Esophagus muscularis mucosa (tissue), 4 donors: ENCODE data around the gene HYDIN. TPM values are rescaled to one million over a fixed set of nuclear protein-coding genes. Genes with fewer than 3 reads are reported as not detected.

Experiments used
- DNase-seq: peaks from one replicate; pipeline ENCODE4 v3.0.0-alpha.2; 2017; ENCODE audit errors: extremely low spot score
- H3K27ac ChIP-seq, 4 donors: fragments of 200-600 bp; sonication (generic); replicated peaks in 1 of 4; 1 replicate in 3 of 4; 2 replicates in 1 of 4; pipeline ENCODE4 v1.5.1; 2016 to 2019; ENCODE audit warnings: mild to moderate bottlenecking in 1 of 4
- H3K27me3 ChIP-seq, 4 donors: fragments of 200-600 bp; sonication (generic); one replicate each; pipeline versions ENCODE4 v1.5.1 to v1.6.0; 2016 to 2019
- H3K36me3 ChIP-seq, 4 donors: fragments of 200-600 bp; sonication (generic); one replicate each; pipeline ENCODE4 v1.5.1; 2016 to 2019
- H3K4me1 ChIP-seq, 4 donors: fragments of 200-600 bp; sonication (generic); one replicate each; pipeline ENCODE4 v1.5.1; 2016 to 2019
- H3K4me3 ChIP-seq, 4 donors: fragments of 200-600 bp; sonication (generic); 1 replicate in 2 of 4; 2 replicates in 2 of 4; pipeline ENCODE4 v1.5.1; 2016 to 2019; ENCODE audit warnings: mild to moderate bottlenecking in 4 of 4, moderate library complexity in 1 of 4
- H3K9me3 ChIP-seq, 4 donors: fragments of 200-600 bp; sonication (generic); 1 replicate in 3 of 4; 2 replicates in 1 of 4; pipeline ENCODE4 v1.5.1; 2016 to 2019
- CTCF ChIP-seq, 3 experiments: fragments of 200-600 bp in 2 of 3; fragments of 450-650 bp in 1 of 3; sonication (generic) in 2 of 3; IDR thresholded peaks; one replicate each; pipeline ENCODE4 v1.5.1; 2017 to 2019; ENCODE audit warnings: antibody characterized with exemption in 3 of 3, mild to moderate bottlenecking in 2 of 3, moderate library complexity in 1 of 3
- EP300 ChIP-seq: sonication (generic); formaldehyde crosslinking; IDR thresholded peaks from one replicate; pipeline ENCODE4 v1.6.1; 2017; ENCODE audit warnings: antibody characterized with exemption
- POLR2A ChIP-seq: fragments of 450-650 bp; IDR thresholded peaks from one replicate; pipeline ENCODE4 v1.6.1; 2017; ENCODE audit warnings: antibody characterized with exemption, moderate library complexity, mild to moderate bottlenecking, low read depth
- POLR2AphosphoS5 ChIP-seq, 2 donors: sonication (generic); formaldehyde crosslinking; IDR thresholded peaks; one replicate each; pipeline ENCODE4 v1.6.1; 2017; ENCODE audit warnings: antibody characterized with exemption in 2 of 2
- WGBS: methylation state at CpG from one replicate; pipeline ENCODE4 v1.1.5; 2018; 5-methylcytosine and 5-hydroxymethylcytosine counted together
- intact Hi-C: fragments of 100-400 bp; cut with DNase I; formaldehyde crosslinking; loops from one replicate; pipeline ENCODE4 v1.15.1; 2023
- total RNA-seq, 4 donors: library from RNA; depleted of rRNA; stranded (reverse); fragments of >200 nt; gene quantifications; one replicate each; pipeline versions ENCODE4 v1.1.0 to v1.2.1, GENCODE V29; 2016

HYDIN gene
- total RNA-seq, 4 donors from 2014 or later, result 0.32 to 2.6 (median 1.5) TPM

GRCh38 chr16:71229344-71229743 is 1.2 kb downstream of the HYDIN start:
- Histone ChIP-seq H3K9me3 (peaks cover 0 to 39% (median 12%) of the 10 kb centered on the region in 4 donors), H3K27me3 (peaks cover 0 to 26% (median 6%) of the 10 kb centered on the region in 4 donors), H3K4me1 (no peaks in the 10 kb centered on the region), H3K36me3 (no peaks in the 10 kb centered on the region), H3K4me3 (no peak overlapping the region), H3K27ac (no peak overlapping the region)
- 100% methylated on average over 1 of the region's 1 CpG for WGBS
- DNase-seq, result no peak
- intact Hi-C loops, result no loop called here
- TF ChIP-seq POLR2A (no peak), EP300 (no peak), POLR2AphosphoS5 (IDR thresholded peaks at IDR 0.05) (no peak), CTCF (IDR thresholded peaks at IDR 0.05) (no peak)

- TF ChIP-seq POLR2A, result no peak
- TF ChIP-seq CTCF (IDR thresholded peaks at IDR 0.05), result no peak
- no peak for TF ChIP-seq POLR2AphosphoS5 (IDR thresholded peaks at IDR 0.05)
- no peak for TF ChIP-seq EP300
- intact Hi-C loops, result no loop called here
- WGBS, result 70% methylated on average over 5 of the region's 5 CpGs
- Histone ChIP-seq H3K4me1 (no peaks in the 10 kb centered on the region), H3K27ac (no peak overlapping the region), H3K9me3 (peaks cover 0 to 41% (median 13%) of the 10 kb centered on the region in 4 donors), H3K27me3 (peaks cover 0 to 19% (median 6%) of the 10 kb centered on the region in 4 donors), H3K4me3 (no peak overlapping the region), H3K36me3 (no peaks in the 10 kb centered on the region)
- no peak for DNase-seq
Observed at GRCh38 chr16:71226229-71227141, 4.0 kb downstream of the HYDIN start.

- TF ChIP-seq EP300, result no peak
- no peak for TF ChIP-seq POLR2A
- no peak for TF ChIP-seq CTCF (IDR thresholded peaks at IDR 0.05)
- TF ChIP-seq POLR2AphosphoS5 (IDR thresholded peaks at IDR 0.05), result no peak
- intact Hi-C loops, result no loop called here
- WGBS, result 87% methylated on average over 3 of the region's 3 CpGs
Observed at GRCh38 chr16:71225145-71225544, 5.4 kb downstream of the HYDIN start.

GRCh38 chr16:71218306-71218963 is 12.1 kb downstream of the HYDIN start:
- Histone ChIP-seq H3K36me3 (no peaks in the 10 kb centered on the region), H3K9me3 (peaks cover 0 to 9% (median 2%) of the 10 kb centered on the region in 4 donors), H3K27me3 (no peaks in the 10 kb centered on the region), H3K4me1 (no peaks in the 10 kb centered on the region), H3K27ac (no peak overlapping the region), H3K4me3 (no peak overlapping the region)
- WGBS, result 54% methylated on average over 4 of the region's 4 CpGs
- DNase-seq, result no peak
- intact Hi-C loops, result no loop called here
- TF ChIP-seq EP300, result no peak
- TF ChIP-seq POLR2A, result no peak
- TF ChIP-seq POLR2AphosphoS5 (IDR thresholded peaks at IDR 0.05), result no peak
- TF ChIP-seq CTCF (IDR thresholded peaks at IDR 0.05), result no peak

More at GRCh38 chr16:71225145-71225544, 5.4 kb downstream of the HYDIN start:
- Histone ChIP-seq H3K4me3 (no peak overlapping the region), H3K27ac (no peak overlapping the region), H3K9me3 (peaks cover 0 to 37% (median 13%) of the 10 kb centered on the region in 4 donors), H3K27me3 (peaks cover 0 to 8% (median 5%) of the 10 kb centered on the region in 4 donors), H3K4me1 (no peaks in the 10 kb centered on the region), H3K36me3 (no peaks in the 10 kb centered on the region)
- no peak for DNase-seq
